ENCODE data around the gene CYRIA. TPM values are rescaled to one million over a fixed set of nuclear protein-coding genes. Genes with fewer than 3 reads are reported as not detected.
A peak's percentile ranks its signal among the peaks of the same experiment; 100 is the strongest.

CYRIA gene
- total and polyA plus RNA-seq, 10 of the 15 experiments (the other 5 are each of a cell fraction or from before 2014, with no cell fraction given), result 3.0 to 13.1 (median 8.5) TPM

GRCh38 chr2:16663121-16663905 is 2.3 kb downstream of the CYRIA start (continued):
- TF ChIP-seq YY1 (IDR thresholded peaks at IDR 0.05; ENCODE audit: low read depth, low read length) (no peak), NR2C1 (IDR thresholded peaks at IDR 0.05) (no peak), CUX1 (IDR thresholded peaks at IDR 0.05; ENCODE audit: insufficient replicate concordance, low read depth, low read length) (no peak), JUNB (IDR thresholded peaks at IDR 0.05) (no peak), PAX5 (IDR thresholded peaks at IDR 0.05; ENCODE audit: borderline replicate concordance, low read depth, low read length) (no peak), ZNF687 (IDR thresholded peaks at IDR 0.05) (0 out of 2 replicates have a peak, but pooled peaks have one; percentile 41), TARDBP (IDR thresholded peaks at IDR 0.05; ENCODE audit: borderline replicate concordance) (no peak), SPI1 (IDR thresholded peaks at IDR 0.05; ENCODE audit: borderline replicate concordance, insufficient read depth, low read depth, low read length) (peak; percentile 86), USF2 (IDR thresholded peaks at IDR 0.05; ENCODE audit: borderline replicate concordance, low read depth, low read length) (no peak), BCL3 (IDR thresholded peaks at IDR 0.05; ENCODE audit: borderline replicate concordance, insufficient read depth, low read depth, low read length, poor library complexity, severe bottlenecking) (no peak), MAX (IDR thresholded peaks at IDR 0.05; ENCODE audit: low read depth, low read length) (no peak)
